WTC11 (cell line): ENCODE results near the gene LINC01488. TPM values are rescaled to one million over a fixed set of nuclear protein-coding genes. Genes with fewer than 3 reads are reported as not detected.

Source experiments
- ATAC-seq: fragments of 200-7000 bp; cut with Tn5 transposase; 2 replicates; pipeline ENCODE4 v1.10.0; 2021; ENCODE audit warnings: mild to moderate bottlenecking, moderate library complexity
- CTCF ChIA-PET: fragments of 300-600 bp; sonication (Branson Sonifier 250); formaldehyde crosslinking; loops from one replicate; lab custom pipeline; 2021; ENCODE audit warnings: antibody characterized with exemption; lab: Charles Lee
- POLR2A ChIA-PET: fragments of 350-600 bp; sonication (Branson Sonifier 250); formaldehyde crosslinking; loops from one replicate; lab custom pipeline; 2021; ENCODE audit warnings: antibody characterized with exemption; lab: Charles Lee
- DNase-seq: peaks from one replicate; pipeline ENCODE4 v3.0.0; 2021; ENCODE audit warnings: low spot score
- H3K27ac Mint-ChIP-seq: 2 replicates; pipeline ENCODE4 v1.8.0; 2021; ENCODE audit warnings: mixed read lengths
- H3K27me3 Mint-ChIP-seq: 2 replicates; pipeline ENCODE4 v1.8.0; 2021; ENCODE audit warnings: low read depth, mild to moderate bottlenecking, moderate library complexity, mixed read lengths
- H3K36me3 Mint-ChIP-seq: 2 replicates; pipeline ENCODE4 v1.8.0; 2021; ENCODE audit warnings: mixed read lengths
- H3K4me1 Mint-ChIP-seq: 2 replicates; pipeline ENCODE4 v1.8.0; 2022; ENCODE audit warnings: mixed read lengths
- H3K4me3 Mint-ChIP-seq: 2 replicates; pipeline ENCODE4 v1.8.0; 2021; ENCODE audit warnings: mild to moderate bottlenecking, moderate library complexity, mixed read lengths
- H3K9me3 Mint-ChIP-seq: 2 replicates; pipeline ENCODE4 v1.8.0; 2021; ENCODE audit warnings: mixed read lengths
- ARID4B ChIP-seq: sonication (generic); formaldehyde crosslinking; IDR thresholded peaks from 2 replicates; pipeline ENCODE4 v1.8.0; 2023; ENCODE audit warnings: missing genetic modification reagents, mild to moderate bottlenecking, borderline replicate concordance
- ATF1 ChIP-seq: sonication (generic); formaldehyde crosslinking; IDR thresholded peaks from 2 replicates; pipeline ENCODE4 v1.8.1; 2023; ENCODE audit warnings: mild to moderate bottlenecking, moderate library complexity, missing genetic modification reagents
- CREM ChIP-seq: sonication (generic); formaldehyde crosslinking; IDR thresholded peaks from 2 replicates; pipeline ENCODE4 v1.8.1; 2022; ENCODE audit warnings: mild to moderate bottlenecking, missing genetic modification reagents, moderate library complexity
- ELF4 ChIP-seq: sonication (generic); formaldehyde crosslinking; IDR thresholded peaks from 2 replicates; pipeline ENCODE4 v1.8.1; 2022; ENCODE audit warnings: low read depth, mild to moderate bottlenecking, moderate library complexity, missing genetic modification reagents
- EMX1 ChIP-seq: fragments of 250-450 bp; sonication (Bioruptor Pico); IDR thresholded peaks from 2 replicates; pipeline ENCODE4 v1.8.0; 2021; ENCODE audit warnings: mild to moderate bottlenecking
- ERG ChIP-seq: fragments of 250-450 bp; sonication (Bioruptor Pico); IDR thresholded peaks from 2 replicates; pipeline ENCODE4 v1.8.0; 2021; ENCODE audit warnings: mild to moderate bottlenecking
- ETV6 ChIP-seq: sonication (generic); formaldehyde crosslinking; IDR thresholded peaks from 2 replicates; pipeline ENCODE4 v1.8.1; 2022; ENCODE audit warnings: mild to moderate bottlenecking, missing genetic modification reagents
- FOXP4 ChIP-seq: sonication (generic); formaldehyde crosslinking; IDR thresholded peaks from 2 replicates; pipeline ENCODE4 v1.8.0; 2022; ENCODE audit warnings: mild to moderate bottlenecking, missing genetic modification reagents
- IRF2 ChIP-seq: sonication (generic); formaldehyde crosslinking; IDR thresholded peaks from 2 replicates; pipeline ENCODE4 v1.8.0; 2022; ENCODE audit warnings: low read depth, missing genetic modification reagents, borderline replicate concordance
- JUN ChIP-seq: sonication (generic); formaldehyde crosslinking; IDR thresholded peaks from 2 replicates; pipeline ENCODE4 v1.8.0; 2023; ENCODE audit warnings: mild to moderate bottlenecking, missing genetic modification reagents
- MLX ChIP-seq: sonication (generic); formaldehyde crosslinking; IDR thresholded peaks from 2 replicates; pipeline ENCODE4 v1.8.1; 2023; ENCODE audit warnings: mild to moderate bottlenecking, missing genetic modification reagents, moderate library complexity
- NR3C1 ChIP-seq: sonication (generic); formaldehyde crosslinking; conservative IDR thresholded peaks from 2 replicates; pipeline ENCODE4 v1.8.1; 2023; ENCODE audit warnings: low read depth, mild to moderate bottlenecking, missing genetic modification reagents
- SMAD3 ChIP-seq: sonication (generic); formaldehyde crosslinking; IDR thresholded peaks from 2 replicates; pipeline ENCODE4 v1.8.0; 2022; ENCODE audit warnings: missing genetic modification reagents, mild to moderate bottlenecking, borderline replicate concordance
- SOX15 ChIP-seq: fragments of 250-450 bp; sonication (Bioruptor Pico); IDR thresholded peaks from 2 replicates; pipeline ENCODE4 v1.9.0; 2021; ENCODE audit warnings: mild to moderate bottlenecking
- SP1 ChIP-seq: sonication (generic); formaldehyde crosslinking; conservative IDR thresholded peaks from 2 replicates; pipeline ENCODE4 v1.8.1; 2022; ENCODE audit warnings: missing genetic modification reagents
- STAT6 ChIP-seq: sonication (generic); formaldehyde crosslinking; conservative IDR thresholded peaks from 2 replicates; pipeline ENCODE4 v1.8.1; 2023; ENCODE audit warnings: mild to moderate bottlenecking, low read depth, missing genetic modification reagents, moderate library complexity
- TEAD4 ChIP-seq: sonication (generic); formaldehyde crosslinking; IDR thresholded peaks from 2 replicates; pipeline ENCODE4 v1.8.0; 2022; ENCODE audit warnings: mild to moderate bottlenecking, missing genetic modification reagents
- ZBTB43 ChIP-seq: sonication (generic); formaldehyde crosslinking; IDR thresholded peaks from 2 replicates; pipeline ENCODE4 v1.8.1; 2023; ENCODE audit warnings: mild to moderate bottlenecking, missing genetic modification reagents
- ZNF138 ChIP-seq: sonication (generic); formaldehyde crosslinking; conservative IDR thresholded peaks from 2 replicates; pipeline ENCODE4 v1.8.1; 2022; ENCODE audit warnings: mild to moderate bottlenecking, moderate library complexity, missing genetic modification reagents
- ZNF219 ChIP-seq: sonication (generic); formaldehyde crosslinking; IDR thresholded peaks from 2 replicates; pipeline ENCODE4 v1.8.0; 2023; ENCODE audit warnings: missing genetic modification reagents, mild to moderate bottlenecking, borderline replicate concordance
- ZNF263 ChIP-seq: sonication (generic); formaldehyde crosslinking; IDR thresholded peaks from 2 replicates; pipeline ENCODE4 v1.8.1; 2022; ENCODE audit warnings: low read depth, mild to moderate bottlenecking, moderate library complexity, missing genetic modification reagents
- total RNA-seq: library from RNA; stranded (reverse); gene quantifications from 3 replicates; pipeline ENCODE4 v1.2.3, GENCODE V29; 2021

Gene LINC01488
- total RNA-seq, 1 experiment from 2014 or later = not detected

- ATAC-seq (no peak), DNase-seq (no peak)
- POLR2A ChIA-PET = no interaction called here
- H3K27ac Mint-ChIP-seq = no peak overlapping the region
- H3K4me3 Mint-ChIP-seq = no peak overlapping the region
- no peaks in the 10 kb centered on the region for H3K36me3 Mint-ChIP-seq
- no peaks in the 10 kb centered on the region for H3K27me3 Mint-ChIP-seq
- H3K4me1 Mint-ChIP-seq = peaks cover 18% of the 10 kb centered on the region
- CTCF ChIA-PET = interaction anchor here (1.2 kb wide), 1 partner anchor 356 kb away, joined by 3 read pairs; no protein-coding TSS in a partner anchor
- TF ChIP-seq ELF4 (CRISPR knock-in tag) = no peak
- TF ChIP-seq ZBTB43 (CRISPR knock-in tag) = no peak
- no peak for TF ChIP-seq NR3C1 (CRISPR knock-in tag)
- no peak for TF ChIP-seq FOXP4 (CRISPR knock-in tag)
- no peak for TF ChIP-seq ZNF138
- no peak for TF ChIP-seq CREM (CRISPR knock-in tag)
- no peak for TF ChIP-seq MLX
- TF ChIP-seq SOX15 (CRISPR knock-in tag) = no peak
- no peak for TF ChIP-seq SP1 (CRISPR knock-in tag)
- TF ChIP-seq ETV6 (CRISPR knock-in tag) = no peak
- TF ChIP-seq ZNF219 (CRISPR knock-in tag) = no peak
- TF ChIP-seq ERG = no peak
- no peak for TF ChIP-seq SMAD3 (CRISPR knock-in tag)
- TF ChIP-seq EMX1 = no peak
- no peaks in the 10 kb centered on the region for H3K9me3 Mint-ChIP-seq
Measured at GRCh38 chr11:69486773-69487291, 5.4 kb downstream of the LINC01488 start.

GRCh38 chr11:69487391-69487790 lies 5.9 kb downstream of the LINC01488 start:
- ATAC-seq (no peak), DNase-seq (no peak)
- Mint-ChIP-seq H3K36me3 (no peaks in the 10 kb centered on the region), H3K4me1 (peaks cover 18% of the 10 kb centered on the region), H3K27ac (no peak overlapping the region), H3K4me3 (no peak overlapping the region), H3K9me3 (no peaks in the 10 kb centered on the region), H3K27me3 (no peaks in the 10 kb centered on the region)
- ChIA-PET CTCF (no interaction called here), POLR2A (no interaction called here)
- TF ChIP-seq TEAD4 (CRISPR knock-in tag) (no peak), STAT6 (CRISPR knock-in tag) (no peak), ZNF263 (no peak), JUN (CRISPR knock-in tag) (no peak), ZNF219 (CRISPR knock-in tag) (no peak), ARID4B (CRISPR knock-in tag) (no peak), ATF1 (CRISPR knock-in tag) (no peak), IRF2 (no peak)
